Measurements from ENCODE around the gene VRTN. TPM values are rescaled to one million over a fixed set of nuclear protein-coding genes. Genes with fewer than 3 reads are reported as not detected.

Gene VRTN
- total and polyA plus RNA-seq, 2 of the 8 experiments (the other 6 are each of a cell fraction or from before 2014, with no cell fraction given) = 133 to 148 TPM

DNA sequence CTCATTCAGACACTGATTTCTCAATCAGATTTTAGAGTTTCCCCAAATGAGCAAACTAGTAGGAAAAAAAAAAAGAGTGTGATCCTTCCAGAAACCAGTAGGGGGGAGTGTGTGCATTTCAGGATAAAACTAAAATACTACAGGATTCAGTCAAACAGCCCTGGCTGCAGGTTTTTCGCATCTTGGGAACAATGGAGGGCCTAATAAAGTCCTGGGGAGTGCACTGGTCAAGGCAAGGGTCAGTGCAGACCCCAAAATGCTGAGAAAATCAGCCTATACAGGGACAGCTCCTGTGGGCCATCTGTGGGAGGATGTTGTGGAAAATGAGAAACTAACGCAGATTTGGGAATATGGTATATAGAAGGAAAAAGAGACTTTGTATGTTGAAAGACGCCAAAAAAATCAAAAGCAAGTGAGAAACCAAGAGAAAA lies 23.3 kb upstream of the VRTN start (continued):
- TF ChIP-seq RXRA (IDR thresholded peaks at IDR 0.05; ENCODE audit: insufficient read depth, low read depth, low read length) (no peak), BCL11A (IDR thresholded peaks at IDR 0.05; ENCODE audit: low read depth in 2 of 2, low read length in 2 of 2) (no peak), NRF1 (IDR thresholded peaks at IDR 0.05; ENCODE audit: low read depth, low read length) (no peak), CHD1 (IDR thresholded peaks at IDR 0.05; ENCODE audit: low read depth, low read length) (no peak), TAF1 (IDR thresholded peaks at IDR 0.05; ENCODE audit: low read depth, low read length) (no peak), TAF7 (optimal IDR thresholded peaks at IDR 0.05; ENCODE audit: borderline replicate concordance, low read depth, low read length) (no peak), RBBP5 (IDR thresholded peaks at IDR 0.05; ENCODE audit: borderline replicate concordance, low read depth, low read length) (no peak), MAFK (IDR thresholded peaks at IDR 0.05; ENCODE audit: low read depth, low read length) (no peak), RAD21 (IDR thresholded peaks at IDR 0.05 in 1 of 2, conservative IDR thresholded peaks at IDR 0.05 in 1 of 2; ENCODE audit: low read depth in 2 of 2, low read length in 2 of 2) (peak; percentile 77 to 78), NANOG (IDR thresholded peaks at IDR 0.05; ENCODE audit: insufficient read depth, low read depth, low read length, poor library complexity, severe bottlenecking) (no peak), CREB1 (IDR thresholded peaks at IDR 0.05) (no peak), TBP (IDR thresholded peaks at IDR 0.05; ENCODE audit: low read depth, low read length) (no peak), CEBPB (IDR thresholded peaks at IDR 0.05; ENCODE audit: low read depth, low read length) (peak; percentile 19; the same call in 1 of the 2 replicates), CBX5 (IDR thresholded peaks at IDR 0.05; ENCODE audit: low read depth, low read length) (no peak), ZNF274 (IDR thresholded peaks at IDR 0.05; ENCODE audit: borderline replicate concordance, extremely low read depth, low read length) (no peak), HDAC2 (IDR thresholded peaks at IDR 0.05; ENCODE audit: borderline replicate concordance in 1 of 2, low read depth in 2 of 2, low read length in 2 of 2) (no peak), EGR1 (IDR thresholded peaks at IDR 0.05; ENCODE audit: borderline replicate concordance, low read depth, low read length) (no peak), EZH2 (IDR thresholded peaks at IDR 0.05; ENCODE audit: low read depth, low read length, severe bottlenecking) (no peak), HDAC6 (IDR thresholded peaks at IDR 0.05; ENCODE audit: low read depth, low read length) (no peak), BRCA1 (IDR thresholded peaks at IDR 0.05; ENCODE audit: low read depth, low read length) (no peak), SAP30 (IDR thresholded peaks at IDR 0.05; ENCODE audit: insufficient read depth, insufficient replicate concordance, low read length) (no peak), GABPA (IDR thresholded peaks at IDR 0.05; ENCODE audit: borderline replicate concordance, insufficient read depth, low read length) (no peak), RFX5 (IDR thresholded peaks at IDR 0.05; ENCODE audit: borderline replicate concordance, low read depth, low read length) (no peak)
- TF ChIP-seq, protein P1, sequence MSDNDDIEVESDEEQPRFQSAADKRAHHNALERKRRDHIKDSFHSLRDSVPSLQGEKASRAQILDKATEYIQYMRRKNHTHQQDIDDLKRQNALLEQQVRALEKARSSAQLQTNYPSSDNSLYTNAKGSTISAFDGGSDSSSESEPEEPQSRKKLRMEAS (IDR thresholded peaks at IDR 0.05) = no peak
- TF ChIP-seq, protein P2, sequence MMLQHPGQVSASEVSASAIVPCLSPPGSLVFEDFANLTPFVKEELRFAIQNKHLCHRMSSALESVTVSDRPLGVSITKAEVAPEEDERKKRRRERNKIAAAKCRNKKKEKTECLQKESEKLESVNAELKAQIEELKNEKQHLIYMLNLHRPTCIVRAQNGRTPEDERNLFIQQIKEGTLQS (IDR thresholded peaks at IDR 0.05; ENCODE audit: insufficient read depth, low read depth, low read length) = no peak
